ENCODE data around the gene SH3YL1. TPM values are rescaled to one million over a fixed set of nuclear protein-coding genes. Genes with fewer than 3 reads are reported as not detected.

Gene SH3YL1
- total RNA-seq, 1 donor from 2014 or later: 34.7 TPM

- H3K4me1 Mint-ChIP-seq (ENCODE audit: low read depth): peaks cover 17% of the 10 kb centered on the region
- no peak overlapping the region for H3K27ac Mint-ChIP-seq
- intact Hi-C loops (cut with micrococcal nuclease): loop anchor here (5.0 kb wide), 1 partner anchor 132 kb away; no protein-coding TSS in a partner anchor
- H3K9me3 Mint-ChIP-seq: peaks cover 30% of the 10 kb centered on the region
- H3K36me3 Mint-ChIP-seq (ENCODE audit: low read depth): peaks cover 50% of the 10 kb centered on the region
- H3K27me3 Mint-ChIP-seq (ENCODE audit: low read depth): no peaks in the 10 kb centered on the region
- no peak overlapping the region for H3K4me3 Mint-ChIP-seq (ENCODE audit: low read depth)
- no peak for DNase-seq (ENCODE audit: low spot score)
These were observed 3.2 kb downstream of the SH3YL1 start for GRCh38 chr2:260507-261161.

GRCh38 chr2:259789-260331 is 4.0 kb downstream of the SH3YL1 start:
- no peak overlapping the region for H3K27ac Mint-ChIP-seq
- peaks cover 16% of the 10 kb centered on the region for H3K4me1 Mint-ChIP-seq (ENCODE audit: low read depth)
- H3K27me3 Mint-ChIP-seq (ENCODE audit: low read depth): no peaks in the 10 kb centered on the region
- peaks cover 30% of the 10 kb centered on the region for H3K9me3 Mint-ChIP-seq
- intact Hi-C loops (cut with micrococcal nuclease): loop anchor here (5.0 kb wide), 1 partner anchor 132 kb away; no protein-coding TSS in a partner anchor
- H3K36me3 Mint-ChIP-seq (ENCODE audit: low read depth): peaks cover 48% of the 10 kb centered on the region
- DNase-seq (ENCODE audit: low spot score): no peak
- H3K4me3 Mint-ChIP-seq (ENCODE audit: low read depth): no peak overlapping the region

DNA sequence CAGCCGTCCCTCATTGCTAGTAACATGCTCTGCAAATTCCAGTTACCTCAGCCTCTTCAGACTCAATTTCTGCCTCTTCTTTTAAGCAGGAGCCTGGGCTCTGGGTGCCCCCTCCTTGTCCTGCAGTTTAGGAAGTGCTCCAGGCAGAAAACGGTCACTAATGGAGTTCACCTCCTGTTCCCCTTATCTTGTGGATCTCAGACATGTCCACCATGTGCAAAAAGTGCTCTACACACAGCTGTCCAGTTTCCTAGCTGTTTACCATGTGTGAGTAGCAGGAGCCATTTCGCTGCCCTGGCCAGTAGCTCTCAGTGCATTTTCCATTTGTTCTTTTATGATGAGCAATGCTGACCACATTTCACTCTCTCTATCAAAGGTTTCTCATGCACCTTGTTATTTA is 4.9 kb downstream of the SH3YL1 start:
- no peaks in the 10 kb centered on the region for H3K27me3 Mint-ChIP-seq (ENCODE audit: low read depth)
- intact Hi-C loops (cut with micrococcal nuclease): no loop called here
- peaks cover 30% of the 10 kb centered on the region for H3K9me3 Mint-ChIP-seq
- H3K4me1 Mint-ChIP-seq (ENCODE audit: low read depth): peaks cover 16% of the 10 kb centered on the region
- no peak overlapping the region for H3K4me3 Mint-ChIP-seq (ENCODE audit: low read depth)
- no peak overlapping the region for H3K27ac Mint-ChIP-seq
- peaks cover 48% of the 10 kb centered on the region for H3K36me3 Mint-ChIP-seq (ENCODE audit: low read depth)
- no peak for DNase-seq (ENCODE audit: low spot score)

DNA sequence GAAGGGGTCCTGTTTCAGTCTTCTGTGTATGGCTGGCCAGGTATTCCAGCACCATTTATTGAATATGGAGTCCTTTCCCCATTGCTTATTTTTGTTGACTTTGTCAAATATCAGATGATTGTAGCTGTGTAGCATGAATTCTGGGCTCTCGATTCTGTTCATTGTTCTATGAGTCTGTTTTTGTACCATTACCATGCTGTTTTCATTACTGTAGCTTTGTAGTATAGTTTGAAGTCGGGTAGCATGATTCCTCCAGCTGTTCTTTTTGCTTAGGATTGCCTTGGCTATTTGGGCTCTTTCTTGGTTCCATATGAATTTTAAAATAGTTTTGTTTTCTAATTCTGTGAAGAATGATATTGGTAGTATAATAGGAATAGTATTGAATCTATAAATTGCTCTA is 6.0 kb downstream of the SH3YL1 start:
- Mint-ChIP-seq H3K36me3 (ENCODE audit: low read depth) (peaks cover 43% of the 10 kb centered on the region), H3K27me3 (ENCODE audit: low read depth) (no peaks in the 10 kb centered on the region), H3K4me1 (ENCODE audit: low read depth) (peaks cover 12% of the 10 kb centered on the region), H3K4me3 (ENCODE audit: low read depth) (no peak overlapping the region), H3K27ac (no peak overlapping the region), H3K9me3 (peaks cover 30% of the 10 kb centered on the region)
- intact Hi-C loops (cut with micrococcal nuclease): no loop called here
- DNase-seq (ENCODE audit: low spot score): no peak

- intact Hi-C loops (cut with micrococcal nuclease): no loop called here
- Mint-ChIP-seq H3K4me1 (ENCODE audit: low read depth) (peaks cover 9% of the 10 kb centered on the region), H3K9me3 (peaks cover 30% of the 10 kb centered on the region), H3K4me3 (ENCODE audit: low read depth) (no peak overlapping the region), H3K36me3 (ENCODE audit: low read depth) (peaks cover 39% of the 10 kb centered on the region), H3K27ac (no peak overlapping the region), H3K27me3 (ENCODE audit: low read depth) (no peaks in the 10 kb centered on the region)
- no peak for DNase-seq (ENCODE audit: low spot score)
These were observed 6.4 kb downstream of the SH3YL1 start for GRCh38 chr2:257429-257828.

- peaks cover 30% of the 10 kb centered on the region for H3K9me3 Mint-ChIP-seq
- peaks cover 4% of the 10 kb centered on the region for H3K4me1 Mint-ChIP-seq (ENCODE audit: low read depth)
- H3K27me3 Mint-ChIP-seq (ENCODE audit: low read depth): no peaks in the 10 kb centered on the region
- no peak for DNase-seq (ENCODE audit: low spot score)
- no peak overlapping the region for H3K27ac Mint-ChIP-seq
- peaks cover 33% of the 10 kb centered on the region for H3K36me3 Mint-ChIP-seq (ENCODE audit: low read depth)
- intact Hi-C loops (cut with micrococcal nuclease): no loop called here
- no peak overlapping the region for H3K4me3 Mint-ChIP-seq (ENCODE audit: low read depth)
These were observed 7.7 kb downstream of the SH3YL1 start for GRCh38 chr2:256094-256493.

- H3K27me3 Mint-ChIP-seq (ENCODE audit: low read depth): no peaks in the 10 kb centered on the region
- no peak for DNase-seq (ENCODE audit: low spot score)
- intact Hi-C loops (cut with micrococcal nuclease): no loop called here
- H3K36me3 Mint-ChIP-seq (ENCODE audit: low read depth): peaks cover 24% of the 10 kb centered on the region
- H3K9me3 Mint-ChIP-seq: peaks cover 29% of the 10 kb centered on the region
- no peak overlapping the region for H3K27ac Mint-ChIP-seq
- H3K4me3 Mint-ChIP-seq (ENCODE audit: low read depth): no peak overlapping the region
- H3K4me1 Mint-ChIP-seq (ENCODE audit: low read depth): no peaks in the 10 kb centered on the region
These were observed 8.6 kb downstream of the SH3YL1 start for GRCh38 chr2:255195-255594.

DNA sequence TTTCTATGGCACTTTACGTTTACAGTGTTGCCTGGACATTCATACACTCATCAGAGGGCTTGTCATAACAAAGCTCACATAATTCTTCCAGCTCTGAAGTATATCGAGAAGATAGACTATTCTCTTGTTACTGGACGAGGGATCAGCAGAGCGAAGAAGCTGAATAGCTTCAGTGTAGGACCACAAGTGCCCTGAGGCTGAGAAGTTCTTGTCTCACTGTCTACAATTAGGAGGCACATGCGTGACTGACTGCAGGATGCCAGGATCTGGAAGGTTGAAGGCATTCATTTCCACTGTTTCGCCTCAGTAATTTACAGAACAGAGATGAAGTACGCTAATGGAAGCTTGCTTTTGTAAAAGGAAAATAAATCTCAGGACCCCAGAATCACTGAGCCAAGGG is 9.6 kb downstream of the SH3YL1 start:
- Mint-ChIP-seq H3K36me3 (ENCODE audit: low read depth) (peaks cover 17% of the 10 kb centered on the region), H3K27ac (no peak overlapping the region), H3K9me3 (peaks cover 22% of the 10 kb centered on the region), H3K4me3 (ENCODE audit: low read depth) (no peak overlapping the region), H3K27me3 (ENCODE audit: low read depth) (no peaks in the 10 kb centered on the region), H3K4me1 (ENCODE audit: low read depth) (no peaks in the 10 kb centered on the region)
- DNase-seq (ENCODE audit: low spot score): no peak
- intact Hi-C loops (cut with micrococcal nuclease): no loop called here

GRCh38 chr2:253202-253638 is 10.6 kb downstream of the SH3YL1 start:
- Mint-ChIP-seq H3K27ac (no peak overlapping the region), H3K9me3 (peaks cover 12% of the 10 kb centered on the region), H3K4me3 (ENCODE audit: low read depth) (no peak overlapping the region), H3K36me3 (ENCODE audit: low read depth) (peaks cover 10% of the 10 kb centered on the region), H3K27me3 (ENCODE audit: low read depth) (no peaks in the 10 kb centered on the region), H3K4me1 (ENCODE audit: low read depth) (no peaks in the 10 kb centered on the region)
- DNase-seq (ENCODE audit: low spot score): no peak
- intact Hi-C loops (cut with micrococcal nuclease): no loop called here

- Mint-ChIP-seq H3K9me3 (peaks cover under 1% of the 10 kb centered on the region), H3K4me1 (ENCODE audit: low read depth) (no peaks in the 10 kb centered on the region), H3K27me3 (ENCODE audit: low read depth) (no peaks in the 10 kb centered on the region), H3K27ac (peak overlapping the region; percentile 24), H3K4me3 (ENCODE audit: low read depth) (no peak overlapping the region), H3K36me3 (ENCODE audit: low read depth) (peaks cover 7% of the 10 kb centered on the region)
- DNase-seq (ENCODE audit: low spot score): no peak
- intact Hi-C loops (cut with micrococcal nuclease): no loop called here
These were observed 11.7 kb downstream of the SH3YL1 start for GRCh38 chr2:252001-252602.

- H3K4me3 Mint-ChIP-seq (ENCODE audit: low read depth): no peak overlapping the region
- peaks cover 4% of the 10 kb centered on the region for H3K4me1 Mint-ChIP-seq (ENCODE audit: low read depth)
- H3K36me3 Mint-ChIP-seq (ENCODE audit: low read depth): peaks cover 20% of the 10 kb centered on the region
- intact Hi-C loops (cut with micrococcal nuclease): loop anchor here (5.0 to 10.0 kb wide), 2 partner anchors 43 to 385 kb away; no protein-coding TSS in a partner anchor
- no peak for DNase-seq (ENCODE audit: low spot score)
- no peaks in the 10 kb centered on the region for H3K9me3 Mint-ChIP-seq
- no peak overlapping the region for H3K27ac Mint-ChIP-seq
- no peaks in the 10 kb centered on the region for H3K27me3 Mint-ChIP-seq (ENCODE audit: low read depth)
These were observed 14.2 kb downstream of the SH3YL1 start for GRCh38 chr2:249538-250042.

DNA sequence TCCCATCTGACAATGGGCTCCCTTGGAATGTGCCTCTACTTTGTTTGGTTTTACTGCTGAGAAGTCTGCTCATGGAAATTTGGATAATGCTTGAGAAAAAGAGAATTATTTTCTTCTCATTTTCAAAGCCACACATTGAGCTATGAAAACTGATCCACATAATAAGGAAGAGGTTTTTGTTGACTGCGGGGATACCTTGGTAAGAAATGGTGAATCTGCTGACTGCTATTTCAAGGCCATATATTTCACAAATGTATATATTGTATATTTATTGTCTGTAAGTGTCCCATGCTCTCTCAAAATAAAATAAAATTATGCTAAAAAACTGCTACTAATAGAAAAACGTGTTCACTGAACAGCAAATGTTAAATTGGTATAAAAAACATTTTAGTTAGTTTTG is 15.1 kb downstream of the SH3YL1 start:
- H3K4me1 Mint-ChIP-seq (ENCODE audit: low read depth): peaks cover 4% of the 10 kb centered on the region
- DNase-seq (ENCODE audit: low spot score): no peak
- no peak overlapping the region for H3K4me3 Mint-ChIP-seq (ENCODE audit: low read depth)
- peaks cover 27% of the 10 kb centered on the region for H3K36me3 Mint-ChIP-seq (ENCODE audit: low read depth)
- H3K9me3 Mint-ChIP-seq: no peaks in the 10 kb centered on the region
- no peak overlapping the region for H3K27ac Mint-ChIP-seq
- intact Hi-C loops (cut with micrococcal nuclease): loop anchor here (5.0 to 10.0 kb wide), 2 partner anchors 44 to 386 kb away; no protein-coding TSS in a partner anchor
- H3K27me3 Mint-ChIP-seq (ENCODE audit: low read depth): no peaks in the 10 kb centered on the region
